H54 (cell line): ENCODE measurements around the gene TAS2R60.
"Not testable (repeated sequence)": the region's sequence is repeated elsewhere in the genome, so short reads cannot be mapped to it uniquely, and the experiment has no call there.

Source experiments
- DNase-seq: peaks from one replicate; pipeline ENCODE4 v3.0.0; 2011; ENCODE audit warnings: low spot score, mixed read lengths; ENCODE audit not compliant: insufficient read length
- FAIRE-seq: peaks from 3 replicates; lab custom pipeline; 2011; peaks lifted over from hg19 to GRCh38; lab: Jason Lieb, UNC
- POLR2A ChIP-seq: IDR thresholded peaks from 2 replicates; pipeline ENCODE4 v1.6.1; 2011; ENCODE audit warnings: low read depth, mild to moderate bottlenecking, low read length

TAS2R60 gene

GRCh38 chr7:143418681-143419458 is 24.4 kb upstream of the TAS2R60 start:
- FAIRE-seq, result no peak

GRCh38 chr7:143419880-143420279 is 23.4 kb upstream of the TAS2R60 start:
- no peak for TF ChIP-seq POLR2A
- FAIRE-seq (no peak), DNase-seq (no peak)

More at GRCh38 chr7:143418681-143419458, 24.4 kb upstream of the TAS2R60 start:
- DNase-seq, result no peak
- no peak for TF ChIP-seq POLR2A

DNA sequence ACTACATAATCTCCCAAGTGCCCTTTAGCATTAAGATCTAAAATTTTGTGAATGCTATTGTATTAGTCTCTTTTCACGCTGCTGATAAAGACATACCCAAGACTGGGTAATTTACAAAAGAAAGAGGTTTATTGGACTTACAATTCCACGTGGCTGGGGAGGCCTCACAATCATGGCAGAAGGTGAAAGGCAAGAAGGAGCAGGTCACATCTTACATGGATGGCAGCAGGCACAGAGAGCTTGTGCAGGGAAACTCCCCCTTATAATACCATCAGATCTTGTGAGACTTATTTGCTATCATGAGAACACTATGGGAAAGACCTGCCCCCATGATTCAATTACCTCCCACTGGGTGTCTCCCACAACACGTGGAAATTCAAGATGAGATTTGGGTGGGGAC is 22.6 kb upstream of the TAS2R60 start:
- not testable (repeated sequence) for FAIRE-seq, DNase-seq

- TF ChIP-seq POLR2A, result no peak
- DNase-seq (no peak), FAIRE-seq (no peak)
These were observed 21.2 kb upstream of the TAS2R60 start for GRCh38 chr7:143422033-143422432.

DNA sequence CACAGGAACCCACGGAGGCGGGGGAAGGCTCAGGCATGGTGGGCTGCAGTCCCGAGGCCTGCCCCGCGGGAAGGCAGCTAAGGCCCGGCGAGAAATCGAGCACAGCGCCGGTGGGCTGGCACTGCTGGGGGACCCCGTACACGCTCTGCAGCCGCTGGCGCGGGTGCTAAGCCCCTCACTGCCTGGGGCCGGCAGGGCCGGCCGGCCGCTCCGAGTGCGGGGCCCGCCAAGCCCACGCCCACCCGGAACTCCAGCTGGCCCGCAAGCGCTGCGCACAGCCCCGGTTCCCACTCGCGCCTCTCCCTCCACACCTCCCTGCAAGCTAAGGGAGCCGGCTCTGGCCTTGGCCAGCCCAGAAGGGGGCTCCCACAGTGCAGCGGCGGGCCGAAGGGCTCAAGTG is 18.8 kb upstream of the TAS2R60 start:
- FAIRE-seq, DNase-seq: not testable (repeated sequence)

- no peak for FAIRE-seq
- TF ChIP-seq POLR2A, result no peak
- no peak for DNase-seq
These were observed 16.6 kb upstream of the TAS2R60 start for GRCh38 chr7:143426479-143427142.

- FAIRE-seq (no peak), DNase-seq (no peak)
- no peak for TF ChIP-seq POLR2A
These were observed 13.2 kb upstream of the TAS2R60 start for GRCh38 chr7:143429770-143430698.

- no peak for DNase-seq
- FAIRE-seq, result no peak
- no peak for TF ChIP-seq POLR2A
These were observed 12.1 kb upstream of the TAS2R60 start for GRCh38 chr7:143431109-143431508.

DNA sequence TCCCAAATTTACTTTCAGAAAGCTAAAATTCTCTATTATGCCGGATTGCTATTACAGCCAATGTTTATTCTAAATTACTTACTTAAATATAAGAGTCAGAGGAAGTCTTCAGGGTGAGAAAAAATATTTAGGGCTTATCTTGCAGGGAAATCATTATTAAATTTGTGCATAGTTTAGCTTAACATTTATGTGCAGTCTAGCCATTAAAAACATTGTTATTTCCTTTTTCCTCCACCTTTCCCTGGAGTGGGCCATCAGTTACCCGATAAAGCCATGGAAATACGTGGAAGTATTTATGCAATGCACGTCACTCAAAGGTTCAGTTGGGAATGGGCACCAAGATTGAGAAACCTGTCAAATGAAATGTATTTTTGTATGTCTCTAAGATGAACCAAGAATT is 9.5 kb upstream of the TAS2R60 start:
- FAIRE-seq (no peak), DNase-seq (no peak)
- TF ChIP-seq POLR2A, result no peak

GRCh38 chr7:143434660-143435059 is 8.6 kb upstream of the TAS2R60 start:
- DNase-seq (no peak), FAIRE-seq (no peak)
- no peak for TF ChIP-seq POLR2A

DNA sequence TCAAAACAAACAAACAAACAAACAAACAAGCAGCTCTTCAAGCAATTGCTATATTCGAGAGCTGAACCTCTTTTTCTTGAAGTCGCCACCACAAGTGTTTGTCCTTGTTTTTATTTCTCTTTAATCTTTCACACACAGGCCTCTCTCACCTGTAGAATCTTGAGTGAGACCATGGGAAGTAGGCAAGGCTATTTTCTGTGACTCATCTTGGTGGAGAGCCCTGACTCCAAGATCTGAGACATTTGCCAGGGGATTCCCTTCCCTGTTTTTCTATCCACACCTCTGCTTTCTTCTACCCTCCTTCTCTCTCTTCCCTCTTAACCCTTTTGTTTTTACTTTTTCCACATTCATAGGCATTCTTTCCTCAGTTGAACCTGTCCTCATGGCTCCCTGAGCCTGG is 8.0 kb upstream of the TAS2R60 start:
- no peak for FAIRE-seq
- TF ChIP-seq POLR2A, result no peak
- DNase-seq, result no peak

DNA sequence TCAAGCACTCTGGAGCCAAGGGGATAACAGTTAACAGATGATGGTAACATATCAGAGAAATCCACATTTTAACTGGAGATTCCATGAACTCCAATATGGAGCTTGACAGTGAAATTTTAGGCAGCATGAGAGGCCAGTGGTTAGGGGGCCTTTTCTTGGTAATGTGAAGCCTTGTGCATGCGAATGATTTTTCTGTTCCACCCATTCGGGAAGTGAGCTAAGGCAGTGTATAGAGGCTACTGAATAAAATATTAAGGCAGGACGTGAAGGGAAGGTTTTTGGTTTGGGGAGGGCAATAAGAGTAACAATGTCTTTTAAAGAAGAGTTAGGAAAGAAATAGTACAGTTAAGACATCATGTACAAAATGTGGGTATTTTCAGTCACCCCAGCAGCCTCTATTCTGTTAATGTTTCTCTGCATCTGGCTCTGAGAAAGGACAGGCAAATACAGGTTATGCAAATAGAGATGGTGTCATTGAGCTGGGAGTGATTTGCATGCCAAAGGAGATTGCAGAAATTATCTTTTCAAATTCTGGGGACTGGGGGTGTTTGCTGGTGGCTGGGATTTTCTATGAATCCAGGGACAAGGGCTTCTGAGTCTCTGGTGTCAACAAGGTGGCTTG is 6.8 kb upstream of the TAS2R60 start:
- DNase-seq (no peak), FAIRE-seq (no peak)
- no peak for TF ChIP-seq POLR2A

DNA sequence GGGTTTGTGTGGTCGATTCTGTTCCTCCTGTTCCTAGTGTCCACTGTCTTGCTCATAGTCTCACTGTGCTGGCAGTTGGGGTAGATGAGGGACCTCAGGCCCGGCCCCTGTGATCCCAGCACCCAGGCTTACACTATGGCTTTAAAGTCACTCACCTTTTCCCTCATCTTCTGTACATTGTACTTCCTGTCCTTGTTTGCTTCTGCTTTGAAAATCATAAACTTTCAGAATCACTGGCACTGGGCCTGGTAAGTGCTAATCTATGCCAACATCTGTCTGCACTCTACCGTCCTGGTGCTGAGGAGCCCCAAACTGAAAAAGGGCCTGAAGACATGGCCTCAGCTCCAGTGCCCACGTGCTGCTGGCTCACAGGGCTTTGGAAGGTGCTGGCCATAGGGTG is 5.7 kb upstream of the TAS2R60 start:
- TF ChIP-seq POLR2A, result no peak
- DNase-seq (no peak), FAIRE-seq (no peak)
